ENCODE data around the gene FBXO45. TPM values are rescaled to one million over a fixed set of nuclear protein-coding genes. Genes with fewer than 3 reads are reported as not detected.
"Not testable (repeated sequence)": the region's sequence is repeated elsewhere in the genome, so short reads cannot be mapped to it uniquely, and the experiment has no call there.

The FBXO45 gene
- total RNA-seq (10 to 100 TPM in 1 of 5 experiments, 1 to 10 TPM in 4; 2.8 to 15.9 (median 7.1) TPM), polyA plus RNA-seq (1 to 10 TPM; 1.2 to 2.0 TPM), total RNA-seq (10.5 reads per million, percentile 37 among the genes with 10 or more reads in this experiment)

GRCh38 chr3:196568246-196569002 lies at the start of gene FBXO45, which contains the start of gene WDR53:
Gene FBXO45 (plus strand): TSS chr3:196568660. CDS start chr3:196568985, 325 bp downstream.
Gene WDR53 (minus strand): TSS chr3:196568554. CDS start chr3:196561475, 7,079 bp downstream.
- peaks cover 21 to 31% of the 10 kb centered on the region in 2 donors for H3K4me1 ChIP-seq (ENCODE audit: control insufficient read depth in 2 of 2, insufficient read depth in 2 of 2, low read length in 2 of 2)

GRCh38 chr3:196518966-196519717 lies 49.3 kb upstream of the FBXO45 start:
- H3K4me3 Mint-ChIP-seq = no peak overlapping the region
- peaks cover 4 to 23% (median 15%) of the 10 kb centered on the region in 5 donors for H3K36me3 Mint-ChIP-seq
- H3K27ac Mint-ChIP-seq = no peak overlapping the region
- no peaks in the 10 kb centered on the region for H3K36me3 ChIP-seq (ENCODE audit: control insufficient read depth in 2 of 3, insufficient read depth in 3 of 3, low read length in 3 of 3)
- no peak overlapping the region for H3K27ac ChIP-seq (ENCODE audit: low read depth, low read length)
- peaks cover 0 to 6% (median 0%) of the 10 kb centered on the region in 5 donors for H3K27me3 Mint-ChIP-seq
- intact Hi-C loops (cut with micrococcal nuclease) = loop anchor here (1.0 to 2.0 kb wide), 4 partner anchors 32 to 446 kb away; no protein-coding TSS in a partner anchor
- peak in 3 of 9 donors; percentile 16 to 52 (median 19) for DNase-seq
- ChIA-PET CTCF (interaction anchor here (0.8 to 1.3 kb wide), 3 partner anchors 31 to 265 kb away, joined by 3 to 4 read pairs (median 3); no protein-coding TSS in a partner anchor), POLR2A (no interaction called here)
- H3K4me1 Mint-ChIP-seq = no peaks in the 10 kb centered on the region
- H3K4me1 ChIP-seq (ENCODE audit: control insufficient read depth in 2 of 2, insufficient read depth in 2 of 2, low read length in 2 of 2) = no peaks in the 10 kb centered on the region
- peaks cover 15 to 83% (median 53%) of the 10 kb centered on the region in 11 donors for H3K9me3 Mint-ChIP-seq
- peaks cover 0 to 53% (median 19%) of the 10 kb centered on the region in 3 experiments for H3K9me3 ChIP-seq (ENCODE audit: control insufficient read depth in 2 of 3, low read length in 3 of 3)
- no peaks in the 10 kb centered on the region for H3K27me3 ChIP-seq (ENCODE audit: control insufficient read depth in 2 of 2, insufficient read depth in 2 of 2, low read length in 2 of 2)
- ATAC-seq = peak; percentile 63
- H3K4me3 ChIP-seq (ENCODE audit: low read length) = no peak overlapping the region

More at GRCh38 chr3:196568246-196569002, at the start of gene FBXO45, which contains the start of gene WDR53:
- Mint-ChIP-seq H3K27me3 (no peaks in the 10 kb centered on the region), H3K4me3 (peak within 1 kb of the TSS; percentile 87 to 99 (median 95)), H3K4me1 (peaks cover 23 to 53% (median 46%) of the 10 kb centered on the region in 7 donors), H3K9me3 (no peaks in the 10 kb centered on the region), H3K27ac (peak within 1 kb of the TSS; percentile 91 to 98 (median 96)), H3K36me3 (peaks cover 0 to 11% (median 5%) of the 10 kb centered on the region in 5 donors)
- Histone ChIP-seq H3K9me3 (ENCODE audit: control insufficient read depth in 2 of 3, low read length in 3 of 3) (no peaks in the 10 kb centered on the region), H3K36me3 (ENCODE audit: control insufficient read depth in 2 of 3, insufficient read depth in 3 of 3, low read length in 3 of 3) (peaks cover 0 to 3% (median 0%) of the 10 kb centered on the region in 3 experiments), H3K27me3 (ENCODE audit: control insufficient read depth in 2 of 2, insufficient read depth in 2 of 2, low read length in 2 of 2) (no peaks in the 10 kb centered on the region), H3K27ac (ENCODE audit: low read depth, low read length) (peak within 1 kb of the TSS; percentile 87), H3K4me3 (ENCODE audit: low read length) (peak within 1 kb of the TSS; percentile 100)
- DNase-seq (peak; percentile 88 to 98 (median 95)), ATAC-seq (peak; percentile 96)
- POLR2A ChIA-PET = interaction anchor here (0.6 to 2.2 kb wide), 18 partner anchors 7 to 388 kb away, joined by 3 to 13 read pairs (median 5); partner anchors contain the start of genes CEP19, DYNLT2B, NCBP2 and PAK2
- intact Hi-C loops (cut with micrococcal nuclease) = loop anchor here (1.0 to 2.0 kb wide), 20 partner anchors 30 to 987 kb away; partner anchors contain the start of genes CEP19 (in 2 of the 2), NCBP2 (in 2 of the 2), PIGX (in 2 of the 2) and RNF168 (in 2 of the 2)
- CTCF ChIA-PET = interaction anchor here (0.7 to 1.1 kb wide), 2 partner anchors 374 to 393 kb away, joined by 3 to 4 read pairs; partner anchors contain the start of gene NCBP2

GRCh38 chr3:196519718-196520082 lies 48.8 kb upstream of the FBXO45 start:
- Mint-ChIP-seq H3K4me1 (no peaks in the 10 kb centered on the region), H3K27me3 (peaks cover 0 to 6% (median 0%) of the 10 kb centered on the region in 5 donors), H3K4me3 (no peak overlapping the region), H3K9me3 (peaks cover 15 to 79% (median 53%) of the 10 kb centered on the region in 11 donors), H3K36me3 (peaks cover 4 to 21% (median 15%) of the 10 kb centered on the region in 5 donors), H3K27ac (no peak overlapping the region)
- CTCF ChIA-PET = interaction anchor here (1.0 to 1.3 kb wide), 2 partner anchors 31 to 33 kb away, joined by 3 to 4 read pairs; no protein-coding TSS in a partner anchor
- Histone ChIP-seq H3K4me1 (ENCODE audit: control insufficient read depth in 2 of 2, insufficient read depth in 2 of 2, low read length in 2 of 2) (no peaks in the 10 kb centered on the region), H3K4me3 (ENCODE audit: low read length) (no peak overlapping the region), H3K27ac (ENCODE audit: low read depth, low read length) (no peak overlapping the region), H3K36me3 (ENCODE audit: control insufficient read depth in 2 of 3, insufficient read depth in 3 of 3, low read length in 3 of 3) (no peaks in the 10 kb centered on the region), H3K27me3 (ENCODE audit: control insufficient read depth in 2 of 2, insufficient read depth in 2 of 2, low read length in 2 of 2) (no peaks in the 10 kb centered on the region), H3K9me3 (ENCODE audit: control insufficient read depth in 2 of 3, low read length in 3 of 3) (peaks cover 0 to 53% (median 19%) of the 10 kb centered on the region in 3 experiments)
- intact Hi-C loops (cut with micrococcal nuclease) = loop anchor here (1.0 to 2.0 kb wide), 4 partner anchors 33 to 446 kb away; no protein-coding TSS in a partner anchor
- peak in 3 of 9 donors; percentile 24 to 32 (median 25) for DNase-seq
- ATAC-seq = no peak
- POLR2A ChIA-PET = no interaction called here

GRCh38 chr3:196521291-196521690 lies 47.2 kb upstream of the FBXO45 start:
- H3K4me1 ChIP-seq (ENCODE audit: control insufficient read depth in 2 of 2, insufficient read depth in 2 of 2, low read length in 2 of 2); H3K4me3 ChIP-seq (ENCODE audit: low read length); CTCF ChIA-PET; POLR2A ChIA-PET; DNase-seq; intact Hi-C loops (cut with micrococcal nuclease); H3K4me1 Mint-ChIP-seq; H3K36me3 ChIP-seq (ENCODE audit: control insufficient read depth in 2 of 3, insufficient read depth in 3 of 3, low read length in 3 of 3); H3K27ac ChIP-seq (ENCODE audit: low read depth, low read length); H3K27me3 ChIP-seq (ENCODE audit: control insufficient read depth in 2 of 2, insufficient read depth in 2 of 2, low read length in 2 of 2); H3K27me3 Mint-ChIP-seq; ATAC-seq; H3K4me3 Mint-ChIP-seq: not testable (repeated sequence)
- peak overlapping the region in 1 of 9 donors; percentile 15 for H3K27ac Mint-ChIP-seq
- H3K9me3 Mint-ChIP-seq = peaks cover 15 to 71% (median 50%) of the 10 kb centered on the region in 11 donors
- H3K9me3 ChIP-seq (ENCODE audit: control insufficient read depth in 2 of 3, low read length in 3 of 3) = peaks cover 0 to 53% (median 19%) of the 10 kb centered on the region in 3 experiments
- peaks cover 4 to 21% (median 17%) of the 10 kb centered on the region in 5 donors for H3K36me3 Mint-ChIP-seq

- Mint-ChIP-seq H3K27ac (no peak overlapping the region), H3K27me3 (peaks cover 0 to 9% (median 3%) of the 10 kb centered on the region in 5 donors), H3K36me3 (peaks cover 4 to 20% (median 17%) of the 10 kb centered on the region in 5 donors), H3K9me3 (peaks cover 13 to 45% (median 36%) of the 10 kb centered on the region in 11 donors), H3K4me3 (no peak overlapping the region), H3K4me1 (peaks cover 0 to 11% (median 0%) of the 10 kb centered on the region in 7 donors)
- no peaks in the 10 kb centered on the region for H3K36me3 ChIP-seq (ENCODE audit: control insufficient read depth in 2 of 3, insufficient read depth in 3 of 3, low read length in 3 of 3)
- H3K27ac ChIP-seq (ENCODE audit: low read depth, low read length) = no peak overlapping the region
- intact Hi-C loops (cut with micrococcal nuclease) = no loop called here
- peaks cover 0 to 34% (median 17%) of the 10 kb centered on the region in 3 experiments for H3K9me3 ChIP-seq (ENCODE audit: control insufficient read depth in 2 of 3, low read length in 3 of 3)
- no peak overlapping the region for H3K4me3 ChIP-seq (ENCODE audit: low read length)
- POLR2A ChIA-PET = no interaction called here
- DNase-seq = no peak
- H3K27me3 ChIP-seq (ENCODE audit: control insufficient read depth in 2 of 2, insufficient read depth in 2 of 2, low read length in 2 of 2) = no peaks in the 10 kb centered on the region
- CTCF ChIA-PET = interaction anchor here (1.3 kb wide), 1 partner anchor 441 kb away, joined by 3 read pairs; no protein-coding TSS in a partner anchor
- peaks cover 0 to 3% of the 10 kb centered on the region in 2 donors for H3K4me1 ChIP-seq (ENCODE audit: control insufficient read depth in 2 of 2, insufficient read depth in 2 of 2, low read length in 2 of 2)
- ATAC-seq = no peak
These were observed 44.6 kb upstream of the FBXO45 start for GRCh38 chr3:196523841-196524240.
